Tongue (tissue), 2 donors: ENCODE data around the gene PDS5B. TPM values are rescaled to one million over a fixed set of nuclear protein-coding genes. Genes with fewer than 3 reads are reported as not detected.
"Not testable (repeated sequence)": the region's sequence is repeated elsewhere in the genome, so short reads cannot be mapped to it uniquely, and the experiment has no call there.

Experiments used
- DNase-seq: peaks from one replicate; pipeline ENCODE4 v3.0.0-alpha.2; 2015
- total RNA-seq: library from RNA; depleted of rRNA; stranded (reverse); fragments of >200 nt; gene quantifications from one replicate; pipeline ENCODE4 v1.2.3, GENCODE V29; 2014

PDS5B gene
- total RNA-seq, result 100 TPM

GRCh38 chr13:32586080-32586900 is at the start of gene PDS5B:
Gene PDS5B (plus strand): TSS chr13:32586452. CDS start chr13:32648773, 62,321 bp downstream.
- DNase-seq, result peak; percentile 98

DNA sequence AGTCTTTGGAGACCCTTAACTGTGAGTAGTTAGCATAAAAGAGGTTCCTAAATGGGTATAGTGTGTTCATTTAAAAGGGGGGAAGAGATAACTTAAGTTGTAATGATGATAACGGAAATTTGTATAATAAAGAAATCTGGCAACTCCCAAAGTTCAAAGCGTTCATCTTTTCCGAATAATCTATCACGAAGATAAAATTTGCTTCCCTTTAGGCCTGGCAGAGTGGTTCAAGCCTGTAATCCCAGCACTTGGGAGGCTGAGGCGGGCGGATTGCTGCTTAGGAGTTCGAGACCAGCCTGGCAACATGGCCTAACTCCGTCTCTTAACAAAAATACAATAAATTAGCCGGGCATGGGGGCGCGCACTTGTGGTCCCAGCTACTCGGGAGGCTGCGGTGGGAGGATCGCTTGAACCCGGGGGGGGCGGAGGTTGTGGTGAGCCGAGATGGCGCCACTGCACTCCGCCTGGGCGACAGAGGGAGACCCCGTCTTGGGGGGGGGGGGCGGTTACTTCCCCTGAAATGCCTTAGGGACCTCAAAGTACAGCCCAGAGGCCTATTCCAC is 48.6 kb upstream of the PDS5B start:
- no peak for DNase-seq

DNA sequence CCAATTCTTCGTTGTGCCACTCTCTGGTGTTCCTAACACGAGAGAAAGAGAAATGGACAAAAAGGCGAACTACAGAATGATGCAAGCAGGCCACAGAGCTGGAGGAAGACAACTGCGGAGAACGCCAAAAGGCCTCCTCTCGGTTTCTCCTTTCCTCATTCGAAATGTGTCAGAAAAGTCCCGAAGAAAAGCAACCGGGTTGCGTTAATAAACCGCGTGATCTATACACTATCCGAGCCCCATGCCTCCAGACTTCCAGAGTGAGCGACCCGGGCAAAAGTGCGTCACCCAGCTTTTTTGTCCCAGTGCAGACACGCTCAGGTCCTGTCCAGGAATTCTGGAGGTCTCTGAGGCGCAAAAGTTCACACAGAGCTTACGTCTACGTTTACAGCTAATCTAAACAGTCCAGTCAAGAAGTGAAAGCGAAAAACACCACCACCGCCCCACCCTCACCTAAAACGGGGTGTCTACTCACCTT is 48.1 kb upstream of the PDS5B start:
- no peak for DNase-seq

DNA sequence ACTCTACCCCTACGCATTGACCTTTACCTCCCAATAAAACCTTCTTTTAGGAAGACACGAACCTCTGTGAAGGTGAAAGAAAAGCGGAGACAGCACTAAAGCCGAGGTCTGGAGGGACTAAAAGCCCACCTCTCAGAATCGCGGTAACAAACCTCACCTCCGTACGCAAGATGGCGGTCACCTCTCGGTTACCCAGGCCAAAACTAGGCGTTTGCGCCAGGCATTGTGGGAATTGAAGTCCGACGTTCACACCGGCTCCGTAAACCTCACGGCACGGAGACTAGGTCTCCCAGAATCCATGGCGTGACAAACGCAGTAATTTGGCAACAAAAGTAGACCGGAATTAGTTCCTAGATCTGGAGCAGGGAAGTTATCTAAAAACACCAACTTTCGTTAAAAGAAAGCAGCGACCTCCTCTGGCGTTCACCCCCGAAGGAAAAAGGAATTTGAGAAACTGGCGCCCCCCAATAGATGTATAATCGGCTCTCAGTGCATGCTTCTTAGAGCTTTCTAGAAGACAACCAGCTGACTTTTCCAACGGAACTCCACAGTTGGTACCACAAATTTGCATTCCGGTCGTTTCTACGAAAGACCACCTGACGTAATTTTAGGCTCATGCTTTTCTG is 47.5 kb upstream of the PDS5B start, which contains the start of gene N4BP2L2:
Gene N4BP2L2, minus strand, starts transcription at position 175 of the 626 bp plus-strand sequence. CDS start 1,768 bp downstream, outside the sequence.
- peak; percentile 99 for DNase-seq

- no peak for DNase-seq
Measured at GRCh38 chr13:32542221-32542620, 44.0 kb upstream of the PDS5B start.

GRCh38 chr13:32545083-32545482 is 41.2 kb upstream of the PDS5B start:
- no peak for DNase-seq

- no peak for DNase-seq
Measured at GRCh38 chr13:32548837-32549236, 37.4 kb upstream of the PDS5B start.

- DNase-seq, result no peak
Measured at GRCh38 chr13:32549788-32550187, 36.5 kb upstream of the PDS5B start.

- DNase-seq, result no peak
Measured at GRCh38 chr13:32553720-32554119, 32.5 kb upstream of the PDS5B start.

- no peak for DNase-seq
Measured at GRCh38 chr13:32555613-32556012, 30.6 kb upstream of the PDS5B start.

DNA sequence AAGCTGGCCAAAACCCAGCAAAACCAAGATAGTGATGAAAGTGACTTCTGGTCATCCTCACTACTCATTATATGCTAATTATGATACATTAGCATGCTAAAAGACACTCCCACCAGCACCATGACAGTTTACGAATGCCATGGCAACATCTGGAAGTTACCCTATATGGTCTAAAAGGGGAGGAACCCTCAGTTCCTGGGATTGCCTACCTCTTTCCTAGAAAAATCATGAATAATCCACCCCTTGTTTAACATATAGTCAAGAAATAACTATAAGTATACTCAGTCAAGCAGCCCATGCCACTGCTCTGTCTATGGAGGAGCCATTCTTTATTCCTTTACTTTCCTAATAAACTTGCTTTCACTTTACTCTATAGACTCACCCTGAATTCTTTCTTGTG is 25.4 kb upstream of the PDS5B start:
- not testable (repeated sequence) for DNase-seq

DNA sequence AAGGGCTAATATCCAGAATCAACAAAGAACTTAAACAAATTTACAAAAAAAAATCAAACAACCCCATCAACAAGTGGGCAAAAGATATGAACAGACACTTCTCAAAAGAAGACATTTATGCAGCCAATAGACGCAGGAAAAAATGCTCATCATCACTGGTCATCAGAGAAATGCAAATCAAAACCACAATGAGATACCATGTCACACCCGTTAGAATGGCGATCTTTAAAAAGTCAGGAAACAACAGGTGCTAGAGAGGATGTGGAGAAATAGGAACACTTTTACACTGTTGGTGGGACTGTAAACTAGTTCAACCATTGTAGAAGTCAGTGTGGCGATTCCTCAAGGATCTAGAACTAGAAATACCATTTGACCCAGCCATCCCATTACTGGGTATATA is 10.6 kb upstream of the PDS5B start:
- DNase-seq, result not testable (repeated sequence)

- no peak for DNase-seq
Measured at GRCh38 chr13:32577032-32577431, 9.2 kb upstream of the PDS5B start.

GRCh38 chr13:32581177-32581786 is 5.0 kb upstream of the PDS5B start:
- peak; percentile 59 for DNase-seq

- DNase-seq, result peak; percentile 18
Measured at GRCh38 chr13:32582281-32582680, 4.0 kb upstream of the PDS5B start.

DNA sequence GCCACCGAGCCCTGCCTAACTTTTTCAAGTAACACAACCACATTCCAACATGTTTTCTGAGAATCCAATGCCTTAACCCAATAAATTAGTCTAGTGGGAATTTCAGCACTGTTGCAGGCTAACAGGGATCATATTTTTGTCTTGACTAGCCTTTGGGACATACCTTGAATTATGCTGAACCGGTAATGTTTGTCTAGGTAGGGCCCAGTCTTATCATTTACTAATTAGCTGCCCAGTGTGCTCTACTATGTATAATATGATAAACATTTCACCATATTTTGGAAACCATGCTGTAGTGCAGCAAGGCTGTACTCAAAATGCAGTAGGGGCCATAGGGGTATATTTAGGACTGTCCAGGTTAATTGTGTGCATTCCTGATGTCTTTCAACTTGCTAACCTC is 3.3 kb upstream of the PDS5B start:
- no peak for DNase-seq

- DNase-seq, result no peak
Measured at GRCh38 chr13:32585550-32586079, 637 bp upstream of the PDS5B start.

GRCh38 chr13:32587011-32587810 is 959 bp downstream of the PDS5B start:
- peak; percentile 88 for DNase-seq

- DNase-seq, result peak; percentile 56
Measured at GRCh38 chr13:32587811-32588170, 1.5 kb downstream of the PDS5B start.

DNA sequence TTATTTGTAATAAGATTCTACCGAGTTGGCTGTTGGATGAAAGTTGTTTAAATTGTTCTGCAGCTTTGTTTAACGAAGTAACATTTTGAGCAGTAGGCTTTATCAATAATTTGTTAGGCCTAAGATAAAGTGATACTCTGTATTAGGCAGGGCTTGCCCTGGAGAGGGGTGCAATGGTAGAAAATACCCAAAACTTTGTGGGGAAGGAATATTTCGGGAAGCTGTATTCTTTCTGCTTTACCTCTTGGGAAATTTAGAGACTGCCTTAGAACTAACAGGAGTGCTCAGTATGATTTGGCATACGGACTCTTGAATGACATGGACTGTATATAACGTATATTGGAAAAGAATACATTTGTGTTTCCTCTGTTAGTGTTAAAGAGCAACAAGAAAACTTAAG is 2.5 kb downstream of the PDS5B start:
- DNase-seq, result peak; percentile 49

DNA sequence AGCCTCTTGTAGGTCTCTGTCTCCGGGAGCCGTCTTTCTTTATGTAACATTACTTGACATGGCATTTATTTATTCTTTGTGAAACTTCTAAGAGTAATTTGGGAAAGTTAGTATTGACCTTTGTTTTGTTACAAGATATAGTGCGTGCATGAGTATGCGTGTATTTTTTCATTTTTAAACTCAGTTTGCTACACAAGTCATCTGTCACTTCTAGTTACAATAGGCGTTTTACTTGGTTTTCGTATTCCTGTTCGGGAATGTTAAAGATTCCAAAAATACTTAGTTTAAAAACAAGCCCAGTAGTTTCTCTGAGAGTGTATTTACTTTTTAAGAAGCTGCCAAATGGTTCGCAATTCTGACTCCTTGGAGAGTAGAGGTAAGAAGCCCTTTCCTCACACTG is 3.2 kb downstream of the PDS5B start:
- peak; percentile 44 for DNase-seq

DNA sequence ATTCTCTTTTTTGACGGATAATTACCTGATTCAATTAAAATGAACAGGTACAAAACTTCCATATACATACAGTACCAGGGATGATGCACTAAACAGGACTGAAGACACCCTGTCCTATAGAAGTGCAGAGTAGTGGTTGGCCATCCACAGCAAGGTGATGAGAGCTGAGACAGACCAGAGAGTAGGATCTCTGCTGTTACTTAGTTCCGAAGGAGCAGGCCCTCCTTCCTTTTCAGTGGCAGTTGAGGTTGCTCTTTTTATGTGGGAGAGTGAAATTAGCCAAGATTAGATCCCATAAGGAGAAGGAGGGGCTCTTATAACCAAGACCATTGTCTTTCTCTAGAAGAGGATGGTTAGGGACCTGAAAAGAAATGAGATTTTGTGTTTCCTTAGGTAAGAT is 4.0 kb downstream of the PDS5B start:
- peak; percentile 43 for DNase-seq
